Measurements from ENCODE around the gene HSPA5. TPM values are rescaled to one million over a fixed set of nuclear protein-coding genes. Genes with fewer than 3 reads are reported as not detected.
"Not testable (repeated sequence)": the region's sequence is repeated elsewhere in the genome, so short reads cannot be mapped to it uniquely, and the experiment has no call there.

HSPA5 gene
- 39.1 and 44.2 TPM in 2 replicates for total RNA-seq (ENCODE audit: low replicate concordance)

- Mint-ChIP-seq H3K27me3 (ENCODE audit: insufficient read depth, low read depth) (peaks cover 11% of the 10 kb centered on the region), H3K27ac (peak within 1 kb of the TSS; percentile 99), H3K36me3 (peaks cover 41% of the 10 kb centered on the region), H3K4me3 (peak within 1 kb of the TSS; percentile 98), H3K9me3 (no peaks in the 10 kb centered on the region), H3K4me1 (peaks cover 33% of the 10 kb centered on the region)
- TF ChIP-seq EZH2 (IDR thresholded peaks at IDR 0.05), result no peak
- no peak for TF ChIP-seq EZH2phosphoT487 (IDR thresholded peaks at IDR 0.05)
- peak; percentile 37 for TF ChIP-seq CTCF (IDR thresholded peaks at IDR 0.05)
- Histone ChIP-seq H4K20me1 (ENCODE audit: low read depth) (peaks cover 48% of the 10 kb centered on the region), H3F3A (ENCODE audit: low read depth) (peaks cover 37% of the 10 kb centered on the region), H3K36me3 (peaks cover 22% of the 10 kb centered on the region), H2AFZ (replicated peaks) (peak within 1 kb of the TSS; percentile 81), H3K79me2 (ENCODE audit: low read depth) (peaks cover 58% of the 10 kb centered on the region), H3K4me1 (peaks cover 28% of the 10 kb centered on the region), H3K27ac (peak within 1 kb of the TSS; percentile 98), H3K9ac (peak within 1 kb of the TSS; percentile 100), H3K4me3 (peak within 1 kb of the TSS; percentile 88), H3K4me2 (peak within 1 kb of the TSS; percentile 94), H3K27me3 (no peaks in the 10 kb centered on the region), H3K9me3 (ENCODE audit: low read depth) (no peaks in the 10 kb centered on the region)
- DNase-seq (ENCODE audit: low spot score), result peak; percentile 99
Measured at GRCh38 chr9:125241000-125241862, at the start of gene HSPA5. HSPA5 (minus strand) TSS chr9:125241343; CDS start chr9:125241126, 217 bp downstream.

GRCh38 chr9:125286935-125287433 lies 45.8 kb upstream of the HSPA5 start:
- H4K20me1 ChIP-seq (ENCODE audit: low read depth); H3K9me3 ChIP-seq (ENCODE audit: low read depth); H3K27ac ChIP-seq; H3F3A ChIP-seq (ENCODE audit: low read depth); H3K36me3 ChIP-seq; H3K9ac ChIP-seq; H3K4me3 ChIP-seq; H3K4me3 Mint-ChIP-seq; H3K36me3 Mint-ChIP-seq; H3K27me3 ChIP-seq; H3K4me1 Mint-ChIP-seq; H3K4me1 ChIP-seq; H2AFZ ChIP-seq (replicated peaks); H3K27me3 Mint-ChIP-seq (ENCODE audit: insufficient read depth, low read depth); H3K4me2 ChIP-seq; H3K9me3 Mint-ChIP-seq; DNase-seq (ENCODE audit: low spot score): not testable (repeated sequence)
- H3K79me2 ChIP-seq (ENCODE audit: low read depth), result peaks cover 58% of the 10 kb centered on the region
- H3K27ac Mint-ChIP-seq, result peak overlapping the region; percentile 36

GRCh38 chr9:125284855-125285254 lies 43.7 kb upstream of the HSPA5 start:
- no peaks in the 10 kb centered on the region for H3F3A ChIP-seq (ENCODE audit: low read depth)
- H3K4me1 Mint-ChIP-seq, result no peaks in the 10 kb centered on the region

More at GRCh38 chr9:125284855-125285254, 43.7 kb upstream of the HSPA5 start:
- Mint-ChIP-seq H3K27ac (no peak overlapping the region), H3K4me3 (no peak overlapping the region), H3K36me3 (no peaks in the 10 kb centered on the region), H3K27me3 (ENCODE audit: insufficient read depth, low read depth) (peaks cover under 1% of the 10 kb centered on the region), H3K9me3 (no peaks in the 10 kb centered on the region)
- H3K4me1 ChIP-seq, result no peaks in the 10 kb centered on the region
- no peak overlapping the region for H2AFZ ChIP-seq (replicated peaks)
- TF ChIP-seq EZH2 (IDR thresholded peaks at IDR 0.05) (no peak), EZH2phosphoT487 (IDR thresholded peaks at IDR 0.05) (no peak), CTCF (IDR thresholded peaks at IDR 0.05) (no peak)
- H4K20me1 ChIP-seq (ENCODE audit: low read depth), result peaks cover 8% of the 10 kb centered on the region
- H3K27me3 ChIP-seq, result no peaks in the 10 kb centered on the region
- H3K27ac ChIP-seq, result no peak overlapping the region
- DNase-seq (ENCODE audit: low spot score), result no peak
- H3K79me2 ChIP-seq (ENCODE audit: low read depth), result peaks cover 68% of the 10 kb centered on the region
- no peak overlapping the region for H3K4me2 ChIP-seq
- no peaks in the 10 kb centered on the region for H3K9me3 ChIP-seq (ENCODE audit: low read depth)
- H3K36me3 ChIP-seq, result no peaks in the 10 kb centered on the region
- no peak overlapping the region for H3K4me3 ChIP-seq
- H3K9ac ChIP-seq, result no peak overlapping the region

Data from neural progenitor cell (in vitro differentiated cells).